ENCODE data around the gene OTUD6A.

The OTUD6A gene

GRCh38 chrX:70062076-70062475 lies at the start of gene OTUD6A:
TSS of gene OTUD6A (plus strand) at chrX:70062457. CDS start at chrX:70062525, 68 bp downstream.
- no peak for DNase-seq (ENCODE audit: low spot score)

- no peak for DNase-seq (ENCODE audit: low spot score)
Measured at GRCh38 chrX:70012756-70013155, 49.5 kb upstream of the OTUD6A start.

GRCh38 chrX:70013466-70014381 lies 48.5 kb upstream of the OTUD6A start:
- no peak for DNase-seq (ENCODE audit: low spot score)

GRCh38 chrX:70016513-70016912 lies 45.7 kb upstream of the OTUD6A start:
- no peak for DNase-seq (ENCODE audit: low spot score)

- DNase-seq (ENCODE audit: low spot score), result no peak
Measured at GRCh38 chrX:70022616-70023015, 39.6 kb upstream of the OTUD6A start.

GRCh38 chrX:70025464-70025863 lies 36.8 kb upstream of the OTUD6A start:
- DNase-seq (ENCODE audit: low spot score), result no peak

GRCh38 chrX:70026112-70026850 lies 36.0 kb upstream of the OTUD6A start:
- DNase-seq (ENCODE audit: low spot score), result no peak

- no peak for DNase-seq (ENCODE audit: low spot score)
Measured at GRCh38 chrX:70026851-70027200, 35.4 kb upstream of the OTUD6A start.

- DNase-seq (ENCODE audit: low spot score), result no peak
Measured at GRCh38 chrX:70029863-70030262, 32.4 kb upstream of the OTUD6A start.

- peak; percentile 60 for DNase-seq (ENCODE audit: low spot score)
Measured at GRCh38 chrX:70030301-70030767, 31.9 kb upstream of the OTUD6A start.

- no peak for DNase-seq (ENCODE audit: low spot score)
Measured at GRCh38 chrX:70032792-70033191, 29.5 kb upstream of the OTUD6A start.

GRCh38 chrX:70033348-70034051 lies 28.8 kb upstream of the OTUD6A start:
- DNase-seq (ENCODE audit: low spot score), result peak; percentile 58

GRCh38 chrX:70034646-70035045 lies 27.6 kb upstream of the OTUD6A start:
- no peak for DNase-seq (ENCODE audit: low spot score)

GRCh38 chrX:70038515-70038914 lies 23.7 kb upstream of the OTUD6A start:
- no peak for DNase-seq (ENCODE audit: low spot score)

- DNase-seq (ENCODE audit: low spot score), result no peak
Measured at GRCh38 chrX:70038951-70039350, 23.3 kb upstream of the OTUD6A start.

- no peak for DNase-seq (ENCODE audit: low spot score)
Measured at GRCh38 chrX:70039758-70040157, 22.5 kb upstream of the OTUD6A start.

GRCh38 chrX:70041993-70042392 lies 20.3 kb upstream of the OTUD6A start:
- DNase-seq (ENCODE audit: low spot score), result no peak

GRCh38 chrX:70042399-70043371 lies 19.6 kb upstream of the OTUD6A start:
- no peak for DNase-seq (ENCODE audit: low spot score)

GRCh38 chrX:70043685-70044084 lies 18.6 kb upstream of the OTUD6A start:
- DNase-seq (ENCODE audit: low spot score), result no peak

GRCh38 chrX:70044541-70045245 lies 17.6 kb upstream of the OTUD6A start:
- DNase-seq (ENCODE audit: low spot score), result no peak

GRCh38 chrX:70046978-70047377 lies 15.3 kb upstream of the OTUD6A start:
- no peak for DNase-seq (ENCODE audit: low spot score)
